BLaER1 treated with 17β-estradiol and CSF1 and Interleukin-3, amounts not matched to agents 10 nM and 100 nM (cell line): ENCODE results near the gene GPC1.
A peak's percentile ranks its signal among the peaks of the same experiment; 100 is the strongest.

Experiments
- H3K27ac ChIP-seq, 11 experiments: shearing (Covaris generic); formaldehyde crosslinking; 2 replicates each; pipeline ENCODE4 v1.8.1; 2022
- H3K27me3 ChIP-seq, 11 experiments: shearing (Covaris generic); formaldehyde crosslinking; 2 replicates each; pipeline ENCODE4 v1.8.1; 2022
- H3K36me3 ChIP-seq, 11 experiments: shearing (Covaris generic); formaldehyde crosslinking; 2 replicates each; pipeline ENCODE4 v1.8.1; 2022
- H3K4me1 ChIP-seq, 10 experiments: shearing (Covaris generic); formaldehyde crosslinking; 2 replicates each; pipeline ENCODE4 v1.8.1; 2022
- H3K4me2 ChIP-seq, 11 experiments: shearing (Covaris generic); formaldehyde crosslinking; 2 replicates each; pipeline ENCODE4 v1.8.1; 2022
- H3K4me3 ChIP-seq, 10 experiments: shearing (Covaris generic); formaldehyde crosslinking; 2 replicates each; pipeline ENCODE4 v1.8.1; 2022
- H3K9ac ChIP-seq, 11 experiments: shearing (Covaris generic); formaldehyde crosslinking; 2 replicates each; pipeline ENCODE4 v1.8.1; 2022
- H3K9me3 ChIP-seq, 11 experiments: shearing (Covaris generic); formaldehyde crosslinking; replicated peaks in 1 of 11; 2 replicates each; pipeline ENCODE4 v1.8.1; 2022
- H4K20me1 ChIP-seq, 11 experiments: shearing (Covaris generic); formaldehyde crosslinking; 2 replicates each; pipeline ENCODE4 v1.8.1; 2022
- Cebpa-rat ChIP-seq, 11 experiments: shearing (Covaris generic); IDR thresholded peaks; 2 replicates each; pipeline ENCODE4 v1.8.1; 2022

GPC1 gene

GRCh38 chr2:240458900-240459391 is 23.5 kb downstream of the GPC1 start:
- Histone ChIP-seq H3K27ac (no peak overlapping the region), H4K20me1 (peaks cover 0 to 100% (median 78%) of the 10 kb centered on the region in 11 experiments; a peak in 19 of 22 replicates), H3K9ac (peak overlapping the region in 2 of 11 experiments; percentile 7 to 18; a peak in 2 of 22 replicates), H3K9me3 (no peaks in the 10 kb centered on the region), H3K27me3 (peaks cover 28 to 37% (median 32%) of the 10 kb centered on the region in 11 experiments), H3K36me3 (no peaks in the 10 kb centered on the region; a peak in 1 of 22 replicates), H3K4me3 (no peak overlapping the region), H3K4me1 (peaks cover 0 to 42% (median 26%) of the 10 kb centered on the region in 10 experiments; a peak in 17 of 20 replicates), H3K4me2 (peak overlapping the region in 9 of 11 experiments; percentile 15 to 82 (median 67); a peak in 18 of 22 replicates)
- no peak for TF ChIP-seq Cebpa-rat (IDR thresholded peaks at IDR 0.05)

GRCh38 chr2:240459401-240460252 is 24.2 kb downstream of the GPC1 start:
- H4K20me1 ChIP-seq, result peaks cover 0 to 100% (median 73%) of the 10 kb centered on the region in 11 experiments; a peak in 19 of 22 replicates
- H3K4me3 ChIP-seq, result no peak overlapping the region
- no peaks in the 10 kb centered on the region for H3K9me3 ChIP-seq
- H3K27me3 ChIP-seq, result peaks cover 21 to 30% (median 25%) of the 10 kb centered on the region in 11 experiments
- peaks cover 0 to 3% (median 0%) of the 10 kb centered on the region in 11 experiments; a peak in 4 of 22 replicates for H3K36me3 ChIP-seq
- TF ChIP-seq Cebpa-rat (IDR thresholded peaks at IDR 0.05), result no peak
- no peak overlapping the region for H3K27ac ChIP-seq
- peak overlapping the region in 4 of 11 experiments; percentile 20 to 54 (median 32); a peak in 7 of 22 replicates for H3K9ac ChIP-seq
- peak overlapping the region in 9 of 11 experiments; percentile 15 to 82 (median 67); a peak in 17 of 22 replicates for H3K4me2 ChIP-seq
- H3K4me1 ChIP-seq, result peaks cover 0 to 42% (median 26%) of the 10 kb centered on the region in 10 experiments; a peak in 17 of 20 replicates

- H3K27me3 ChIP-seq, result peaks cover 15 to 24% (median 18%) of the 10 kb centered on the region in 11 experiments
- no peak overlapping the region for H3K27ac ChIP-seq
- H3K9ac ChIP-seq, result peak overlapping the region in 3 of 11 experiments; percentile 31 to 54 (median 33); a peak in 3 of 22 replicates
- peak overlapping the region in 9 of 11 experiments; percentile 15 to 82 (median 67); a peak in 15 of 22 replicates for H3K4me2 ChIP-seq
- peaks cover 0 to 9% (median 0%) of the 10 kb centered on the region in 11 experiments; a peak in 6 of 22 replicates for H3K36me3 ChIP-seq
- H4K20me1 ChIP-seq, result peaks cover 0 to 100% (median 66%) of the 10 kb centered on the region in 11 experiments; a peak in 18 of 22 replicates
- TF ChIP-seq Cebpa-rat (IDR thresholded peaks at IDR 0.05), result no peak
- H3K4me3 ChIP-seq, result no peak overlapping the region
- H3K9me3 ChIP-seq, result no peaks in the 10 kb centered on the region
- peaks cover 0 to 47% (median 30%) of the 10 kb centered on the region in 10 experiments; a peak in 17 of 20 replicates for H3K4me1 ChIP-seq
Observed at GRCh38 chr2:240460253-240460711, 24.8 kb downstream of the GPC1 start.

- peaks cover 0 to 13% (median 0%) of the 10 kb centered on the region in 11 experiments; a peak in 6 of 22 replicates for H3K36me3 ChIP-seq
- H4K20me1 ChIP-seq, result peaks cover 0 to 100% (median 60%) of the 10 kb centered on the region in 11 experiments; a peak in 18 of 22 replicates
- no peak for TF ChIP-seq Cebpa-rat (IDR thresholded peaks at IDR 0.05)
- H3K27me3 ChIP-seq, result peaks cover 8 to 17% (median 12%) of the 10 kb centered on the region in 11 experiments; a peak in 21 of 22 replicates
- H3K4me3 ChIP-seq, result no peak overlapping the region
- H3K4me2 ChIP-seq, result peak overlapping the region in 2 of 11 experiments; percentile 67 to 82; a peak in 3 of 22 replicates
- no peak overlapping the region for H3K27ac ChIP-seq
- H3K4me1 ChIP-seq, result peaks cover 0 to 54% (median 36%) of the 10 kb centered on the region in 10 experiments; a peak in 17 of 20 replicates
- H3K9ac ChIP-seq, result no peak overlapping the region
- no peaks in the 10 kb centered on the region for H3K9me3 ChIP-seq
Observed at GRCh38 chr2:240460781-240461431, 25.4 kb downstream of the GPC1 start.

- Histone ChIP-seq H4K20me1 (peaks cover 0 to 100% (median 56%) of the 10 kb centered on the region in 11 experiments; a peak in 18 of 22 replicates), H3K4me3 (no peak overlapping the region), H3K9ac (peak overlapping the region in 1 of 11 experiments; percentile 14; a peak in 1 of 22 replicates), H3K4me2 (no peak overlapping the region), H3K9me3 (no peaks in the 10 kb centered on the region), H3K27me3 (peaks cover 2 to 11% (median 5%) of the 10 kb centered on the region in 11 experiments; a peak in 21 of 22 replicates), H3K4me1 (peaks cover 6 to 60% (median 42%) of the 10 kb centered on the region in 10 experiments), H3K36me3 (peaks cover 0 to 13% (median 0%) of the 10 kb centered on the region in 11 experiments; a peak in 6 of 22 replicates), H3K27ac (no peak overlapping the region)
- TF ChIP-seq Cebpa-rat (IDR thresholded peaks at IDR 0.05), result no peak
Observed at GRCh38 chr2:240461471-240462072, 26.1 kb downstream of the GPC1 start.

GRCh38 chr2:240462073-240462706 is 26.7 kb downstream of the GPC1 start:
- no peak for TF ChIP-seq Cebpa-rat (IDR thresholded peaks at IDR 0.05)
- Histone ChIP-seq H4K20me1 (peaks cover 0 to 100% (median 56%) of the 10 kb centered on the region in 11 experiments; a peak in 18 of 22 replicates), H3K9me3 (no peaks in the 10 kb centered on the region), H3K9ac (no peak overlapping the region; a peak in 1 of 22 replicates), H3K4me1 (peaks cover 12 to 67% (median 49%) of the 10 kb centered on the region in 10 experiments), H3K27ac (no peak overlapping the region), H3K4me2 (no peak overlapping the region; a peak in 1 of 22 replicates), H3K36me3 (peaks cover 0 to 13% (median 0%) of the 10 kb centered on the region in 11 experiments; a peak in 6 of 22 replicates), H3K27me3 (peaks cover 0 to 5% (median 0%) of the 10 kb centered on the region in 11 experiments; a peak in 8 of 22 replicates), H3K4me3 (no peak overlapping the region)

GRCh38 chr2:240462707-240463273 is 27.3 kb downstream of the GPC1 start:
- Histone ChIP-seq H4K20me1 (peaks cover 0 to 100% (median 56%) of the 10 kb centered on the region in 11 experiments; a peak in 18 of 22 replicates), H3K4me1 (peaks cover 14 to 73% (median 55%) of the 10 kb centered on the region in 10 experiments), H3K27me3 (no peaks in the 10 kb centered on the region), H3K27ac (no peak overlapping the region), H3K36me3 (peaks cover 0 to 13% (median 0%) of the 10 kb centered on the region in 11 experiments; a peak in 6 of 22 replicates), H3K4me3 (no peak overlapping the region), H3K9ac (no peak overlapping the region), H3K9me3 (no peaks in the 10 kb centered on the region), H3K4me2 (no peak overlapping the region; a peak in 1 of 22 replicates)
- no peak for TF ChIP-seq Cebpa-rat (IDR thresholded peaks at IDR 0.05)
